Stomach smooth muscle (tissue), 2 donors: ENCODE data around the gene NEUROD2.
A peak's percentile ranks its signal among the peaks of the same experiment; 100 is the strongest.

Source experiments
- H3K27ac ChIP-seq: one replicate; pipeline ENCODE4 v1.7.0; 2013; ENCODE audit warnings: mild to moderate bottlenecking, low read length, inconsistent platforms
- H3K27me3 ChIP-seq, 2 donors: one replicate each; pipeline ENCODE4 v1.7.0; 2013; ENCODE audit warnings: low read length in 2 of 2; ENCODE audit not compliant: insufficient read depth in 2 of 2, control insufficient read depth in 1 of 2
- H3K36me3 ChIP-seq, 2 donors: one replicate each; pipeline ENCODE4 v1.7.0; 2013; ENCODE audit warnings: low read length in 2 of 2; ENCODE audit not compliant: control insufficient read depth in 2 of 2, insufficient read depth in 2 of 2
- H3K4me1 ChIP-seq: one replicate; pipeline ENCODE4 v1.7.0; 2013; ENCODE audit warnings: low read length; ENCODE audit not compliant: control insufficient read depth, insufficient read depth
- H3K4me3 ChIP-seq, 2 donors: one replicate each; pipeline ENCODE4 v1.7.0; 2013; ENCODE audit warnings: low read length in 2 of 2
- H3K9ac ChIP-seq, 2 donors: one replicate each; pipeline ENCODE4 v1.7.0; 2013; ENCODE audit warnings: low read length in 2 of 2, mild to moderate bottlenecking in 1 of 2
- H3K9me3 ChIP-seq, 2 donors: one replicate each; pipeline ENCODE4 v1.7.0; 2013; ENCODE audit warnings: low read length in 2 of 2; ENCODE audit not compliant: control insufficient read depth in 2 of 2
- donor health status: healthy.
- donor health status: Pancreatic carcinoma.

Gene NEUROD2

GRCh38 chr17:39626171-39627046, 18.7 kb upstream of the NEUROD2 start, which contains the start of gene PPP1R1B:
PPP1R1B (plus strand) TSS chr17:39626952; CDS start chr17:39627393, 441 bp downstream.
- no peak within 1 kb of the TSS for H3K9ac ChIP-seq
- H3K9me3 ChIP-seq, result no peaks in the 10 kb centered on the region
- no peaks in the 10 kb centered on the region for H3K36me3 ChIP-seq
- peaks cover 38 to 61% of the 10 kb centered on the region in 2 donors for H3K27me3 ChIP-seq
- peaks cover 22% of the 10 kb centered on the region for H3K4me1 ChIP-seq
- peak within 1 kb of the TSS in 1 of 2 donors; percentile 54 for H3K4me3 ChIP-seq
- no peak within 1 kb of the TSS for H3K27ac ChIP-seq

- Histone ChIP-seq H3K4me3 (no peak overlapping the region), H3K27me3 (peaks cover 39 to 61% of the 10 kb centered on the region in 2 donors), H3K9me3 (no peaks in the 10 kb centered on the region), H3K4me1 (peaks cover 22% of the 10 kb centered on the region), H3K27ac (no peak overlapping the region), H3K9ac (no peak overlapping the region), H3K36me3 (no peaks in the 10 kb centered on the region)
These were observed 17.6 kb upstream of the NEUROD2 start for GRCh38 chr17:39625198-39625785.

- Histone ChIP-seq H3K4me3 (no peak overlapping the region), H3K9me3 (no peaks in the 10 kb centered on the region), H3K27ac (no peak overlapping the region), H3K36me3 (no peaks in the 10 kb centered on the region), H3K9ac (no peak overlapping the region), H3K4me1 (peaks cover 22% of the 10 kb centered on the region), H3K27me3 (peaks cover 35 to 52% of the 10 kb centered on the region in 2 donors)
These were observed 16.6 kb upstream of the NEUROD2 start for GRCh38 chr17:39624313-39624712.

GRCh38 chr17:39623356-39623950, 15.7 kb upstream of the NEUROD2 start:
- H3K4me3 ChIP-seq, result no peak overlapping the region
- H3K36me3 ChIP-seq, result no peaks in the 10 kb centered on the region
- no peak overlapping the region for H3K27ac ChIP-seq
- peaks cover 30 to 44% of the 10 kb centered on the region in 2 donors for H3K27me3 ChIP-seq
- H3K9me3 ChIP-seq, result no peaks in the 10 kb centered on the region
- peaks cover 28% of the 10 kb centered on the region for H3K4me1 ChIP-seq
- H3K9ac ChIP-seq, result no peak overlapping the region

- H3K9ac ChIP-seq, result no peak overlapping the region
- peaks cover 25 to 35% of the 10 kb centered on the region in 2 donors for H3K27me3 ChIP-seq
- peak overlapping the region in 1 of 2 donors; percentile 52 for H3K4me3 ChIP-seq
These were observed 14.8 kb upstream of the NEUROD2 start for GRCh38 chr17:39622380-39623006.

GRCh38 chr17:39621523-39622379, 14.0 kb upstream of the NEUROD2 start:
- no peaks in the 10 kb centered on the region for H3K36me3 ChIP-seq
- H3K4me1 ChIP-seq, result peaks cover 26% of the 10 kb centered on the region
- no peak overlapping the region for H3K9ac ChIP-seq
- H3K9me3 ChIP-seq, result no peaks in the 10 kb centered on the region
- no peak overlapping the region for H3K27ac ChIP-seq
- peaks cover 27 to 33% of the 10 kb centered on the region in 2 donors for H3K27me3 ChIP-seq
- peak overlapping the region in 1 of 2 donors; percentile 52 for H3K4me3 ChIP-seq

More at GRCh38 chr17:39622380-39623006, 14.8 kb upstream of the NEUROD2 start:
- H3K36me3 ChIP-seq, result no peaks in the 10 kb centered on the region
- H3K4me1 ChIP-seq, result peaks cover 31% of the 10 kb centered on the region
- H3K9me3 ChIP-seq, result no peaks in the 10 kb centered on the region
- H3K27ac ChIP-seq, result no peak overlapping the region

GRCh38 chr17:39619786-39620101, 12.0 kb upstream of the NEUROD2 start:
- peaks cover 16% of the 10 kb centered on the region in 2 donors for H3K27me3 ChIP-seq
- H3K4me3 ChIP-seq, result no peak overlapping the region
- H3K9me3 ChIP-seq, result no peaks in the 10 kb centered on the region
- peaks cover 25% of the 10 kb centered on the region for H3K4me1 ChIP-seq
- no peaks in the 10 kb centered on the region for H3K36me3 ChIP-seq
- H3K9ac ChIP-seq, result no peak overlapping the region
- H3K27ac ChIP-seq, result no peak overlapping the region

- peaks cover 25% of the 10 kb centered on the region for H3K4me1 ChIP-seq
- no peak overlapping the region for H3K27ac ChIP-seq
- no peak overlapping the region for H3K9ac ChIP-seq
- no peaks in the 10 kb centered on the region for H3K9me3 ChIP-seq
- no peak overlapping the region for H3K4me3 ChIP-seq
- H3K27me3 ChIP-seq, result peaks cover 11 to 15% of the 10 kb centered on the region in 2 donors
- H3K36me3 ChIP-seq, result no peaks in the 10 kb centered on the region
These were observed 11.5 kb upstream of the NEUROD2 start for GRCh38 chr17:39618956-39619785.

- H3K36me3 ChIP-seq, result no peaks in the 10 kb centered on the region
- H3K4me3 ChIP-seq, result peak overlapping the region; percentile 52 to 71
- no peaks in the 10 kb centered on the region for H3K9me3 ChIP-seq
- peaks cover 22% of the 10 kb centered on the region for H3K4me1 ChIP-seq
- peaks cover 16% of the 10 kb centered on the region in 2 donors for H3K27me3 ChIP-seq
- peak overlapping the region in 1 of 2 donors; percentile 32 for H3K9ac ChIP-seq
- no peak overlapping the region for H3K27ac ChIP-seq
These were observed 10.7 kb upstream of the NEUROD2 start for GRCh38 chr17:39618246-39618913.
